HG03060 (cell line): ENCODE results near the gene MRRF.
"Not testable (repeated sequence)": the region's sequence is repeated elsewhere in the genome, so short reads cannot be mapped to it uniquely, and the experiment has no call there.

Experiments
- ATAC-seq: cut with Tn5 transposase; IDR thresholded peaks from one replicate; pipeline ENCODE4 v1.9.1; 2021; ENCODE audit warnings: low read depth, moderate number of reproducible peaks; ENCODE audit not compliant: unreplicated experiment

The MRRF gene

DNA sequence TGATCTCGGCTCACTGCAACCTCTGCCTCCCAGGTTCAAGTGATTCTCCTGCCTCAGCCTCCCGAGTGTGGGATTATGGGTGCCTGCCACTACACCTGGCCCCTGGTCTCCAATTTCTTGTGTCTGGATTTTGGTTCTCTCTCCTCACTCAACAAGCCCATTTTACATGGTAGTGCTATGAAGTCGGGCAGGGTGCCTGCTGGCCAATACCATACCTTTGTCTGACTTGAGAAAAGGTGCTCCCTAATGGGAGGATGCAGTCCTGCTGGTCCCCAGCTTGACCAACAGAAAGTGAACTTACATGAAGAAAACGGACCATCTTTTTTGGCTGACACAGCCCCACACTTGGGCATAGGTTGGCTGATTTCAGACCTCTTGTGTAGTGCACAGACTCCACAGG is 84.5 kb downstream of the MRRF start:
- no peak for ATAC-seq

DNA sequence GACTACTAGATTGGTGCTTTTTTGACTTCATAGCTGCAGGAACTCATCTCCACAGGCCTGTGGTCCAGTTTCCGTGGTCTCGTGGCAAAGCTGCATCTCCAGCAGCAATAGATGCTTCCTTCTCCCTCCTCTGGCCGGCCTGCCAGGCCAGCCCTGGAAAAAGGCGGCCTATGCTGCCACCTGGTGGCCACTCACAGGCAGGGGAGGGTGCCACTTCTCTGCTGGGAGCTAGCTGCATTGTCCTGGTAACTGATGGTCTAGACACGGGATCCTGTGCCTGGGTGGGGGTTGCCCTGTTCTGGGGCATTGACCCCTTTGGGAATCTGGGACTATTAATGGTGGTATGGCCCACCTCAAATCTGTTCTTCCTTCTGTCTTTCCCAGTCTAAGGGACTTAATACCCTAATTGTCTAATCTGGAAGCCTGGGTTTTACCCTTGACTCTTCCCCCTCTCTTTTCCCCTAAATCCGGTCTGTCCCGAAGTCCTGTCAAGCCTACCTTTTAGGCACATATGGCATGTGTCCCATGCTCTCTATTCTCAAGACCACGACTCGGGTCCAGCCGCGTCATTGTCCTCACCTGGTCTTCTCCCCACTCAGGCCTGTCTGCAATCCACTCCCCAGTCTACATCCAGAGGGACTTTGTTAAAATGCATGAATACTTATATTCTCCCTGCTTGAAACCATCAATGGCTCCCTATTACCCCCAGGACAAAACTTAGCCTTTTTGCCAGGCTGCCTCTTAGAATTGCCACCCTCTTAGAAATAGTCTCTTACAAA is 86.1 kb downstream of the MRRF start:
- ATAC-seq: peak; percentile 63

GRCh38 chr9:122354536-122355199 is 90.0 kb downstream of the MRRF start:
- ATAC-seq: no peak

DNA sequence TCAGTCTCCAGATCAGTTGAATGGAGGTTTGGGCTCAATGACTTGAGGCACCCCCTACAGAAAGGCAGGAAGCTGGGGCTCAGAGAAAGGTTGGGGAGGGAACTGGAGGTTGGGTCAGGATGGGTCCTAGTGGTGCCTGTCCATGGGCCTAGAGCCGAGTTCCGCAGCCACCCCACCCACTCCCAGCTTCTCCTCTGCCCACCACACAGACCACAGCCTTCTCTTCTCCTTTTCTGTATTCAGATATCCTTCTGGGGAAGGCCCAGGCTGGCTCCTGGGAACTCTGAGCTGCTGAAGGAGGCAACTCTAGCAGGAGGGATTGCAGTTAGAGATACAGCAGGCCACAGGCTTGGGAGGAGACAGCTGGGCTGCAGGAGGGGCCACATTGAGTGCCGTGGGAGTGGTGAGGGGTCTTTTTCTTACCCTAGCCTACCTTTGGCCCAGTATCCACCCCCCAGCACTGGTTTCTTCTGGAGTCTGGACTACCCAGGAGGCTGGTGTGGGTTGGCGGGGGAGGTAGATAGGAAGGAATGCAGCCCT is 90.7 kb downstream of the MRRF start:
- no peak for ATAC-seq

- no peak for ATAC-seq
These were observed 91.9 kb downstream of the MRRF start for GRCh38 chr9:122356627-122357026.

- ATAC-seq: no peak
These were observed 96.2 kb downstream of the MRRF start for GRCh38 chr9:122360891-122361290.

- ATAC-seq: not testable (repeated sequence)
These were observed 98.4 kb downstream of the MRRF start for GRCh38 chr9:122363131-122363530.

DNA sequence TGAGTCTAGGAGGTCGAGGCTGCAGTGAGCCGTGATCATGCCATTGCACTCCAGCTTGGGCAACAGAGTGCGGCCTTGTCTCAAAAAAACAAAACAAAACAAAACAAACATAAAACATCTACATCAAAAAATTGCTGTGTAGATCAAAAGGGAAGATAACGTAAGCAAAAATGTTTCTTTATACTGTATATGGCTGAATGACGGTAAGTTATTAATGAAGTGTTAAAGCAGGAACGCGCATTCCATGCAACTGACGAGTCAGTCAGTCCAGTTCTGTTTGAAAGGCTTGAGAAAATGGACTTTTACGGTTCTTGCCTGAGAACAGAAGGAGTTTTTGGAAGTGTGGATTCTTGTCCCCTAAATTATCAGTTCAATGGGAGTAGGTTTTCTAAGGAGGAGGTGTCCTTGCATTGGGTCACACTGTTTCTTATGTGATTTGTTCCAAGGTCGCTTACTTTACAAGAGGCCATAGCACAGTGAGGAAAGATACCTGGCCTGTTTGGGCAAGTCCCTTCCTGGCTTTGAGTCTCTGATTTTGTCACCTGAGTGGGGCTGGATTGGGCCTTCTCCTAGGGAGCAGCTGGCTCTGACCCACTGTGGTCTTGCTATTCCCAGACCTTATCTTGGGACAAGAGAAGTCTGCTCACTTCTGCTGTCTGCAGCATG is 99.6 kb downstream of the MRRF start:
- ATAC-seq: no peak

GRCh38 chr9:122364783-122365150 is 100.1 kb downstream of the MRRF start:
- no peak for ATAC-seq

DNA sequence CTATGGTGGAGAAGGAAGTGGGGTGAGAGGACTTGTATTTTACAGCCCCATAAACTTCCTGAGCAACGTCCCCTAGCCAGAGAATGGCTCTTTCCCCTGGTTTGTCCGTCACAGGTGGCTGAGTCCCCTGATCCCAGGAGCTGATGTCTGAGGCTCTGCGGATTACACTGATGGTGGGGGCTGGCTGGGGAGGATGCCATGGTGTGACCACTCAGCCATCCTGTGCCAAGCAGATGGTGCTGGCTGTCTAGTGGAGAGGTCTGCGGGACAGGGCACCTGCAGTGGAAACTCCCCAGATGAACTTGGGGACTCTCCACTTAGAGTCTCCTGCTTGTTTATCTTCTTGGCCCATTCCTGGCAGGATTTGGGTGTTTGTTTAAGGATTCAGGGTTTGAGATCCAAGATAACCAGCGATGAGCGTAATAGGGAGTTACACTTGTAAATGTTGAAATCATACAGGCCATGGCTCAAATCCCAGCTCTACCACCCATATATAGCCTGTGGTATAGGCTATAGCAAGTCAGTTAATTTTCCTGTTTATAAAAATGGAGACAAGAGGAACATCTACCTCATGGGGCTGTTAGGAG is 101.5 kb downstream of the MRRF start:
- ATAC-seq: no peak

DNA sequence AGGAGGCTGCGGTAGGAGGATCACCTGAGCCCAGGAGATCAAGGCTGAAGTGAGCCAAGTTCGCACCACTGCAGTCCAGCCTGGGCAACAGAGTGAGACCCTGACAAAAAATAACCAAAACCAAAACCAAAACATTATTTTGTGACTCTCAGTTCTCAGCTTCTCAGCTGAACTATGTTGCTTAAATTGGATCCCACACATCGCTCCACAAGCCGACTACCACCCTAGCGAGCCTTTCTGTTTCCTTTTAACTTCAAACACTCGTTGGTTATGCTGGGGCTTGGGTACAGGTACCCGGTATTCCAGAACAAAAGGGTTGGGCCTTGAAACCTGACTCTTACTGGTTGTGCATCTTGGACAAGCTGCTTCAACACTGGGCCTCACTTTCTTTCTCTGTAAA is 102.4 kb downstream of the MRRF start:
- no peak for ATAC-seq

DNA sequence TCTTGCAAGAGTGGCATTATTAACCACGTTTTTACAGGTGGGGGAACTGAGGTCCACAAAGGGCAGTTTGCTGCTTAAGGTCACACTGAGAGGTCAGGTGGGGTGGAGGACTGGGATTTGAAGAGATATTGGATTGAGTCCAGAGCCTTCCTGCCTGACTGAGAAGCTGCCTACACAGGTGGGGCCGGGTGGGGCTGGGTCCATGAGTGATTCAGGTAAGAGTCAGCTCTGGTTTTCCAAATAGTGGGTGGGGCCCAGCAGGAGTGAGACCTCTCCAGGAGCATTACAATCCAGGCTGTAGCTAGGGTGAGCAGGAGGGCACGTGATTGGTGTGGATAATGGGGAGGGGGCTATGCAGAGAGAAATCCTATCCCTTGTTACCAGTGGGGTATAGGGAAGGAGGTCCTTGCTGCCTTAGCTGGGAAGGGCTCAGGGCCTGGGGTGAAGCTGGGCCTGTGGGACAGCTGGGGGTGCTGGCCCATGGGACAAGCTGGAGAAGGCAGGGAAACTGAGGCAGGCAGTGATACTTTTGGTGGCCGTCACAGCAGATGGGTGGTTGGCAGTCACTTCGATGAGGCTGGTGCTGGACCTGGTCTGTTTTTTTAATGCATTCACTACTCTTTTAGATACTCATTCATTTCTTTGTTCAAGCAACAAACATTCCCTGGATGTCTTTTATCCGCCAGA is 103.2 kb downstream of the MRRF start:
- ATAC-seq: no peak

GRCh38 chr9:122368642-122369041 is 104.0 kb downstream of the MRRF start:
- ATAC-seq: no peak

GRCh38 chr9:122370303-122370702 is 105.6 kb downstream of the MRRF start:
- no peak for ATAC-seq

DNA sequence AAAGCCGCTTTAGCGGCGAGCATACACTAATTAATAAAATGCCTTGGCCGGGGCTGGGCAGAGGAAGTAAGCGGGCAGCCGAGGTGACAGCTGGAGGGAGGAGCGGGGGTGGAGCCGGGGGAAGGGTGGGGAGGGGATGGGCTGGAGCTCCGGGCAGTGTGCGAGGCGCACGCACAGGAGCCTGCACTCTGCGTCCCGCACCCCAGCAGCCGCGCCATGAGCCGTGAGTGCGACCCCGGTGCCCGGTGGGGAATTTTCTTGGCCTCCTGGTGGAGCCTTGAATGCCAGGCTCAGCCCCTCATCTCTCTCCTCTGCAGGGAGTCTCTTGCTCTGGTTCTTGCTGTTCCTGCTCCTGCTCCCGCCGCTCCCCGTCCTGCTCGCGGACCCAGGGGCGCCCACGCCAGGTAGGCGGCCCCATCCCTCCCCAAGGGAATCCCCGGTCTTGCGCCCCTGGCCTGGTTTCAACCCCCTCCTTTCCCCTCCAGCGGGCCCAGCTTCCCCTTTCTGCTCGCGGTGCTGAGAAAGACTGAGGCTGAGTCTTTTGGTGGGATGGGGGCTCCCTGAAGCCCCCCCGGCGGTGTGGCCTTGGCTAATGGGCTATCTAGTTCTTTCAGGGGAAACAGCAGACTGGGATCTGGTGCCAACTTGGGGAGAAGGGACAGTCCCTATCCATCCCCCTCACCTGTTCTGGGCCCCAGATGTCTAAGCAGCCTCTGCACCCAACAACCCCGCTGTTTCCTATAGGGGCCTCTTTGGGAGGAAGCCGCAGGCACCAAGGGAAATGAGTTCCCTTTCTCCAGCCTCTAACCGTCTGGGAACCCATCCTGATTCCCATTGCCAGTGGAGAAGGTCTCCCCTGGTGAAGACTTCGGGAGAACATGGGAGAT is 106.4 kb downstream of the MRRF start, which contains the start of gene PTGS1:
Gene PTGS1 (plus strand): TSS at position 156 of the 887 bp plus-strand sequence. CDS start 61 bp downstream, at position 217.
- ATAC-seq: peak; percentile 56

DNA sequence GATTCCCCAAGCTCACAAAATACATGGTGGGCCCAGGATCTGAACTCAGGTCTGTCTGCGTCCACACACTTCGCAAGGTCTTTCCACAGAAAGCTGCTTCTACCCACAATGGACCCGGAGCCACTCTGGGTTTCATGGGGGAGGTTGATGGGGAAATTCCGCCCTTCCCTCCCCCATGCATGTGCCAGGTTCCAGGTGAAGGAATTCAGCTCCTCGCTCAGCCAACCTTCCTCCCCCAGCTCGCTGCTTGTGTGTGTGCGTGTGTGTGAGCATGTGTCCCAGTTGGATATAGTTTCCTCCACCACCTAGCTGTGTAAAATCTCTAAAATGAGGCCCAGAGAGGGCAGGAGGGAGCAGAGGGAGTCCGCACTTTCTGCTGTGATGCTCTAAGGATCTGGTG is 107.2 kb downstream of the MRRF start:
- no peak for ATAC-seq

- no peak for ATAC-seq
These were observed 108.5 kb downstream of the MRRF start for GRCh38 chr9:122372856-122373845.

DNA sequence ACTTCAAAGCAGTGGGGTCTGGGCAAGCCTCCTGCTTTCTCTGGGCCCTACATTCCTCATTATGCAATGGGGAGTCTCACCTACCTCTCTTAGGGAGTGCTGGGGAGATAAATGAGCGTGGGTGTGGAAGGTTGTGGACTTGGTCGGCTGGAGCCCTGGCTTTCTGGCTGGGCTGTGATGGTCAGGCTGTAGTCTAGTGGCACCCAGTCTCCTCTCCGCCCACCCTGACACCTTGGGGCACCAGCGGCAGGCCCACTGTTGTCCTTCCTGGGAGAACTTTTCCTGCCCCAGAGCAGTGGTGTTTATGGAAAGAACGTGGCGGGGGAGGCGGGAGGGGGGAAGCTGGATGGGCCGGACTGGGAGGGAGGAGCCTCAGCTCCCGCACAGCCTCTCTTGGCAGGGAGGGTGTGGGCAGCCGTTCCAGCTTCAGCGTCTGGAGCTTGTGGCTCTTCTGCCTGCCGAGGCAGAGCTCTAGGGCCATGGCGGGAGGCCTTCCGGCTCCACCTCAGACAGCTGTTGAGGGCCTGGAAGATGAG is 110.3 kb downstream of the MRRF start:
- ATAC-seq: no peak
